Measurements from ENCODE around the gene IYD.
"Not testable (repeated sequence)": the region's sequence is repeated elsewhere in the genome, so short reads cannot be mapped to it uniquely, and the experiment has no call there.

IYD gene

GRCh38 chr6:150435832-150436231 is 67.0 kb downstream of the IYD start:
- DNase-seq, result no peak

GRCh38 chr6:150439373-150439772 is 70.6 kb downstream of the IYD start:
- no peak for DNase-seq

DNA sequence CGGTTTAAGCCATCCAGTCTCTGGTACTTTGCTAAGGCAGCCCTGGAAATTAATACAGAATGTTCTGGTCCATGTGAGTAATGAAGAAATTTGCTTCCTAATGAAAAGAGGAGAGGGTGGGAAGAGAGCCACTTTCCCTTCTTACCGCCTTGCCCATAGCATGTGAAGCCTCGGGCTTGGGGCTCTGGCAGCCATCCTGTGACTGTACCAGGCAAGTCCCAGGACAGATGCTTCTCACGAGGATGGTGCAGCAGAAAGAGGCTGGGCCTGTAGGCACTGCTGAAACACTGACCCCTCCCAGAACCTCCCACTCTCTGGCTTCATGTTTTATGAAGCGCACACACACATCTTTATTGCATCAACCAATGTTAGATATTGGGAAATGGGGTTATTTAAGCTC is 74.8 kb downstream of the IYD start:
- no peak for DNase-seq

GRCh38 chr6:150444308-150444707 is 75.5 kb downstream of the IYD start:
- no peak for DNase-seq

DNA sequence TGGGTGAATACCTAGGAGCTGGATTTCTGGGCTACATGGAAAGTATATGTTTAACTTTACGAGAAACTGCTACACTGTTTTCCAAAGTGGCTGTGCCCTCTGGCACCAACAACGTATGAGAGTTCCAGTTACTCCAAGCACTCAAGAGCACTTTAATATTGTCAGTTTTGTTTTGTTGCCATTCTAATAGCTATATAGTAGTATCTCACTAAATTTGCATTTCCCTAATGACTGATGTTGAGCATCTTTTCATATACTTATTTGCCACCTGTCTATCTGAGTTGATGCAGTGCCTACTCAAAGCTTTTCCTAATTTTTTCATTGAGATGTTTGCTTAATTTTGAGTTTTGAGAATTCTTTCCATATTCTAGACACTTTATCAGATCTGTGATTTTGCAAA is 76.7 kb downstream of the IYD start:
- no peak for DNase-seq

DNA sequence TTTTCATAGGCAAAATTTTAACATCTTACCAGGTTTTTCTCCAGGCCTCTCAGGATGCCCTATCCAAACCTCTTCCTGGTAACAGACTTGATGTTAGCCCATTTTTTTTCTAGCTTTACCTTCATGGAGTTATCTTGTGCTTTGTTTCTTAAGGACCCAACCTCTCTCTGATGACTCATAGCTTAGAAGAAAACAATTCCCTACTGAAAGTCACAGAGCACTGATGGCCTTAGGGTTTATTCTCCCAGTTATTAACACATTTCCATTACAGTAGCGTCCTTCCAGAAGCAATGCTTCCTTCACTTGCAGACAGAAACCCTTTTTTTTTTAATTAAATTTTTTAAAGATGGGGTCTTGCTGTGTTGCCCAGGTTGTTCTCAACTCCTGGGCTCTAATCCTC is 79.4 kb downstream of the IYD start:
- no peak for DNase-seq

GRCh38 chr6:150449055-150449454 is 80.2 kb downstream of the IYD start:
- DNase-seq, result not testable (repeated sequence)

- no peak for DNase-seq
Observed at GRCh38 chr6:150450918-150451317, 82.1 kb downstream of the IYD start.

DNA sequence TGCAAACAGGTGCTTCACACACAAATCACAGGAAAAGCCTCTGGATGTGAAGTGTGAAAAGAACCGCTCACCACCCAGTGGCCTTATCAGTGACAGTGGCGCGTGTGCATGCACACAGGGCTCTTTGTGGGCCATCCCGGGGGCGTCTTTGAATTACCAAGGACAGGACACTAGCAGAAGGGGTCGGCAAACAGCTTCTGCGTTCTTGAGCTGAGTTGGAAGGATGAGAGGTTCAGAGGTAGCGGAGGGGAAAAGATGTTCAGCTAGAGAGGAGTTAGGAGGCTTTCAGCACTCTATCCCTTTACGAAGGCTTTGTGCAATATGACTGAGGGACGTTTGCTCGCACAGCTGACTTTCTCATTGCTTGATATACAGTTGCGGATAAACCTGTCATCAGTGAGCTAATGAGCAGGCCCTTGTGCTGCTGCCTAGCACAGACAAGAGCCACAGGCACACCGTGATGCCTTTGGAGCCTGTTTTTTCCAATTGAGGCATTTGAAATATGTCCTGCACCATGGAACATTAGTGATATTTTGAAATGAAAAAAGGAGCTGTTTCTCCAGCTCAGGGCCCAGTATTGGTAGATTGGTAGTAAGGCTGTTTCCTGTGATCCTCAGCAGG is 83.1 kb downstream of the IYD start:
- no peak for DNase-seq

DNA sequence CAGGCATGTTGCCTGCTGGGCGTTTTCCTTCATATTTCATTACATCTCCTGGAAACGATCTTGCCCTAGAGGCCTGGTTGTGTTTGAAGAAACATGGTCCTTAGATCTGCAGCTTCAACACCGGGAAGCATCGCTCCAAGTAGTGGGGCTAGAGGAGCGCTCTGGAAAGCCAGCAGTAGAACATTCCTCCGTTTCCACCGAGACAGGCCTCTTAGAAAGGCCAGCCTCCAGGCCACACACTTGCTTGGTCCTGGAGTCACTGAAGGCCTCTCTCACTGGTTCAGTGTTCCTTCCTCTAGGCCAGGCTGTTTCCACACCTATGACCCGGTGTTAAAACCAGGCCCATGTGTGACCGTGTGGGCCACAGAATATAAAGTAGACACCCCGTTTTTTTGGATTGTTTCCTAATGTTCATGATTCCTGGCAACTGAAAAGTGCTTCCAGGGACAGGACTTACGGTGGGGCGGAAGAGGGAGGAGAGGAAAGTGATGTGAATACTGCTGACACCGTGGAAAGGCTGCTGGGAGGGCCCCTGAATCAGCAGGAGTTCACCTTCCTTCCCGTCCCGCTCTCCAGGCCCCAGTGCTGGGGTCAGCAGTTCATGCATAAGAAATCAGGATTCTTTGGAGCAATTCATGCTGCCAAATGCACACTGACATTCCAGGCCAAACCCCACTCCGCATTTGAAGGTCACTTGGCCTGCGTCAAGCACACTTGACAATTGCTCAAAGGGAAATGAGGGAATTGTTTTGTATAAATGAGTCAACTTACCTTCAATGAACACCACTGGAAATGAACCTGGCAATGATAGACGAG is 83.8 kb downstream of the IYD start:
- DNase-seq, result no peak

GRCh38 chr6:150453357-150453756 is 84.5 kb downstream of the IYD start:
- no peak for DNase-seq

Data from HCEC 1CT (cell line).